ENCODE measurements around the gene MYO7B.
"Not testable (repeated sequence)": the region's sequence is repeated elsewhere in the genome, so short reads cannot be mapped to it uniquely, and the experiment has no call there.

Gene MYO7B

GRCh38 chr2:127524198-127524834 is 11.2 kb upstream of the MYO7B start:
- not testable (repeated sequence) for DNase-seq

GRCh38 chr2:127525691-127526131 is 9.8 kb upstream of the MYO7B start:
- peak in 1 of 3 experiments; percentile 49 for DNase-seq

- DNase-seq = peak; percentile 89 to 99 (median 98)
These were observed 9.1 kb upstream of the MYO7B start, which contains the start of gene IWS1 for GRCh38 chr2:127526132-127527000. TSS of gene IWS1 (minus strand) at chr2:127526489. CDS start at chr2:127526208, 281 bp downstream.

GRCh38 chr2:127527001-127527804 is 8.3 kb upstream of the MYO7B start:
- peak in 1 of 3 experiments; percentile 87 for DNase-seq

GRCh38 chr2:127528487-127528886 is 7.0 kb upstream of the MYO7B start:
- DNase-seq = no peak

- DNase-seq = not testable (repeated sequence)
These were observed 6.1 kb upstream of the MYO7B start for GRCh38 chr2:127529416-127529815.

GRCh38 chr2:127530245-127531140 is 5.0 kb upstream of the MYO7B start:
- DNase-seq = no peak

GRCh38 chr2:127531221-127531648 is 4.2 kb upstream of the MYO7B start:
- no peak for DNase-seq

GRCh38 chr2:127532296-127532695 is 3.2 kb upstream of the MYO7B start:
- DNase-seq = no peak

- no peak for DNase-seq
These were observed 435 bp downstream of the MYO7B start for GRCh38 chr2:127535918-127536317.

GRCh38 chr2:127536707-127537541 is 1.4 kb downstream of the MYO7B start:
- DNase-seq = no peak

- DNase-seq = no peak
These were observed 2.2 kb downstream of the MYO7B start for GRCh38 chr2:127537644-127538043.

- DNase-seq = no peak
These were observed 6.3 kb downstream of the MYO7B start for GRCh38 chr2:127541809-127542208.

- no peak for DNase-seq
These were observed 6.7 kb downstream of the MYO7B start for GRCh38 chr2:127542231-127542630.

- peak in 1 of 3 experiments; percentile 32 for DNase-seq
These were observed 7.6 kb downstream of the MYO7B start for GRCh38 chr2:127543013-127543501.

GRCh38 chr2:127545189-127545588 is 9.7 kb downstream of the MYO7B start:
- no peak for DNase-seq

- no peak for DNase-seq
These were observed 10.3 kb downstream of the MYO7B start for GRCh38 chr2:127545796-127546195.

- DNase-seq = no peak
These were observed 11.3 kb downstream of the MYO7B start for GRCh38 chr2:127546797-127547196.

GRCh38 chr2:127551221-127551930 is 15.9 kb downstream of the MYO7B start:
- no peak for DNase-seq

GRCh38 chr2:127552336-127552735 is 16.9 kb downstream of the MYO7B start:
- DNase-seq = no peak

All from NCI-H1417 (cell line).